Measurements from ENCODE around the gene SIGLEC9. TPM values are rescaled to one million over a fixed set of nuclear protein-coding genes. Genes with fewer than 3 reads are reported as not detected.
"Not testable (repeated sequence)": the region's sequence is repeated elsewhere in the genome, so short reads cannot be mapped to it uniquely, and the experiment has no call there.

The SIGLEC9 gene
- polyA plus RNA-seq, 4 donors, result 0.81 to 3.4 (median 1.0) TPM

DNA sequence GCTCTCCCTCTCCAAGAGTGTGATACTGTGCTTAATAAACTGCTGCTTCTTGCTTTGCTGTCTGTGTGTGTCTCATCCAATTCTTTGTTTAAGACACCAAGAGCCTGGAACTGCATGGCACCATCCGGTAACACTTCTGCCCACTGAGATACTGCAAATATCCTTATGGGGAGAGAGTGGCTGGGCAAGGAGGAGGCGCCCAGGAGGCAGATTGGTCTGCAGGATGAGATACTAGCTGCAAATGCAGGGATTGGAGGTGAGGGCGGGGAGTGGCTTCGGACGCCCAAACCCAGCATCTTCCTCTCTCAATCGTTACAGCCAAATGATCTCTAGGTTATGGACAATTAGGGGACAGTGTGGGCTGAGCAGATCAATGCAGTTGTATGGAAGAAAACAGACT lies 15.7 kb downstream of the SIGLEC9 start:
- Histone ChIP-seq H3K4me3 (ENCODE audit: low read depth in 1 of 3, low read length in 3 of 3) (no peak overlapping the region), H3K27ac (ENCODE audit: low read depth in 1 of 3, low read length in 2 of 3) (no peak overlapping the region), H3K36me3 (ENCODE audit: control insufficient read depth in 3 of 3, insufficient read depth in 2 of 3, low read depth in 1 of 3, low read length in 3 of 3) (no peaks in the 10 kb centered on the region), H3K4me1 (ENCODE audit: control insufficient read depth in 3 of 3, insufficient read depth in 2 of 3, low read depth in 1 of 3, low read length in 2 of 3) (no peaks in the 10 kb centered on the region), H3K9me3 (ENCODE audit: control insufficient read depth in 2 of 2, insufficient read depth in 1 of 2, low read depth in 1 of 2, low read length in 1 of 2) (no peaks in the 10 kb centered on the region), H3K27me3 (ENCODE audit: control insufficient read depth in 3 of 3, insufficient read depth in 3 of 3, low read length in 3 of 3) (no peaks in the 10 kb centered on the region)
- whole genome bisulfite sequencing, 3 donors, result 43 to 55% (median 48%) methylated on average over 6 of the region's 6 CpGs
- FAIRE-seq (no peak), DNase-seq (no peak)

DNA sequence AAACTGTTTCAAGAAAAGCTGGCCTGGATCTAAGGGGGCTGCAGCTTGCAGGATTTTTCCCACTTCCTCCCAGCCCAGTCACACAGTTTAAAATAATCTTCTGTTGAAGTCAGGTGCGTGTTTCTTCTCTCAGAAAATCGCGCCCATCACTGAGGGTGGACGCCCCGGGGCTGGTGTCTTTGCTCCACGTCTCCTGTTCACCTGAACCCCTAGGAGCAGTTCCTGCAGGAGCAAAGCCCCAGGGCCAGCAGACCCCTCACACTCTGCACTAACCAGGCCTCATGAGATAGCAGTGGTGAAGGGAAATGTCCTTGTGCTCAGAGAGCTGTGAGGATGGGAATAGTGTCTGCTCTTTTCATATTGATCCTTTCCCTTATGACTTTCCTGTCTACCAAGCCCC lies 16.5 kb downstream of the SIGLEC9 start:
- Histone ChIP-seq H3K36me3 (ENCODE audit: control insufficient read depth in 3 of 3, insufficient read depth in 2 of 3, low read depth in 1 of 3, low read length in 3 of 3) (no peaks in the 10 kb centered on the region), H3K27ac (ENCODE audit: low read depth in 1 of 3, low read length in 2 of 3) (no peak overlapping the region), H3K4me3 (ENCODE audit: low read depth in 1 of 3, low read length in 3 of 3) (no peak overlapping the region), H3K4me1 (ENCODE audit: control insufficient read depth in 3 of 3, insufficient read depth in 2 of 3, low read depth in 1 of 3, low read length in 2 of 3) (no peaks in the 10 kb centered on the region), H3K27me3 (ENCODE audit: control insufficient read depth in 3 of 3, insufficient read depth in 3 of 3, low read length in 3 of 3) (no peaks in the 10 kb centered on the region), H3K9me3 (ENCODE audit: control insufficient read depth in 2 of 2, insufficient read depth in 1 of 2, low read depth in 1 of 2, low read length in 1 of 2) (no peaks in the 10 kb centered on the region)
- DNase-seq (no peak), FAIRE-seq (no peak)
- 86 to 90% (median 87%) methylated on average over 6 of the region's 6 CpGs for WGBS, 3 donors

DNA sequence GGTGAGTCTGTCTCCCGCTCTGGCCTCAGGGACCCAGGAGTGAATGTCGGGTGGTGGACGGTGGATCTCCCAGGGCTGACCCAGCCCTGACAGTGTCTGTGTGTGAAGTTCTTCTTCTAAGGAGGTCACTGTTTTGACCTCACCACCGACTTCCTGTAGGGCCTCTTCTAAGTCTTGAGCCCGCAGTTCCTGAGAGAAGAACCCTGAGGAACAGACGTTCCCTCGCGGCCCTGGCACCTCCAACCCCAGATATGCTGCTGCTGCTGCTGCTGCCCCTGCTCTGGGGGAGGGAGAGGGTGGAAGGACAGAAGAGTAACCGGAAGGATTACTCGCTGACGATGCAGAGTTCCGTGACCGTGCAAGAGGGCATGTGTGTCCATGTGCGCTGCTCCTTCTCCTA lies 17.4 kb downstream of the SIGLEC9 start, which contains the start of gene SIGLEC7:
Gene SIGLEC7, plus strand, starts transcription at position 183 of the 400 bp plus-strand sequence. Its CDS starts 69 bp downstream, at position 252.
- DNase-seq, result no peak
- Histone ChIP-seq H3K27ac (ENCODE audit: low read depth in 1 of 3, low read length in 2 of 3) (peak within 1 kb of the TSS in 1 of 3 donors; percentile 21), H3K36me3 (ENCODE audit: control insufficient read depth in 3 of 3, insufficient read depth in 2 of 3, low read depth in 1 of 3, low read length in 3 of 3) (no peaks in the 10 kb centered on the region), H3K4me1 (ENCODE audit: control insufficient read depth in 3 of 3, insufficient read depth in 2 of 3, low read depth in 1 of 3, low read length in 2 of 3) (no peaks in the 10 kb centered on the region), H3K4me3 (ENCODE audit: low read depth in 1 of 3, low read length in 3 of 3) (no peak within 1 kb of the TSS), H3K27me3 (ENCODE audit: control insufficient read depth in 3 of 3, insufficient read depth in 3 of 3, low read length in 3 of 3) (no peaks in the 10 kb centered on the region), H3K9me3 (ENCODE audit: control insufficient read depth in 2 of 2, insufficient read depth in 1 of 2, low read depth in 1 of 2, low read length in 1 of 2) (no peaks in the 10 kb centered on the region)
- 65 to 81% (median 79%) methylated on average over 14 of the region's 14 CpGs for WGBS, 3 donors
- no peak for FAIRE-seq

DNA sequence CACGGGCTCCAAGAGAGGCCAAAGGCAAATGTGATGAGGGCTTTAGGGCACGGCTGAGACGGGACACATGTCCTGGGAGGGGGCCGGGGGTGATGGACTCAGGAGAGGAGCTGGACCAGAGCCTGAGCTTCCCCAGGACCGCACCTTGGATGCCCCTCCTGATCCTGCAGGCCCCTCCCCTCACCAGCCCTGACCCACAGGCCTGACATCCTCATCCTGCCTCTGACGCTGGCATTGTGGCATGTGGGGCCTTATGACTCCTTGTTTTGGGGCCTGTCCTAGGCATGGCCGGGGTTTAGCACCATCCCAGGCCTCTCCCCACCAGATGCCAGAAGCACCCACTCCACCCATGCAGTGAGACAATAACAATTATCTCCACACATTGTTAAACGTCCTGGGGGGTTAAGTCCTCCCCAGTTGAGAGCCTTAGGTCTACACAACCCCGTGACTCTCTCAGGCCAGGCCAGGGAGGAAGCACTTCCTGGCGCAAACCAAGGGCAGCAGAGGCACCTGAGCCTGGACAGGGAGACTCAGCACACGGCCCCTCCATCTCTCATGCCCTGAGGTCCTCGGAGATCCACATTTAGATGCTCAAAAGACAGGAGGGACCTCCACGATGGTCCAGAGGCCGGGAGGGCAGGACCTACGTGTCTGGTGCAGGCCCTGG lies 18.2 kb downstream of the SIGLEC9 start:
- not testable (repeated sequence) for DNase-seq; H3K36me3 ChIP-seq (ENCODE audit: control insufficient read depth in 3 of 3, insufficient read depth in 2 of 3, low read depth in 1 of 3, low read length in 3 of 3); H3K4me1 ChIP-seq (ENCODE audit: control insufficient read depth in 3 of 3, insufficient read depth in 2 of 3, low read depth in 1 of 3, low read length in 2 of 3); H3K9me3 ChIP-seq (ENCODE audit: control insufficient read depth in 2 of 2, insufficient read depth in 1 of 2, low read depth in 1 of 2, low read length in 1 of 2); FAIRE-seq; H3K27me3 ChIP-seq (ENCODE audit: control insufficient read depth in 3 of 3, insufficient read depth in 3 of 3, low read length in 3 of 3); H3K27ac ChIP-seq (ENCODE audit: low read depth in 1 of 3, low read length in 2 of 3); H3K4me3 ChIP-seq (ENCODE audit: low read depth in 1 of 3, low read length in 3 of 3)
- WGBS, 3 donors, result 60 to 69% (median 65%) methylated on average over 9 to 15 of the region's 15 CpGs

DNA sequence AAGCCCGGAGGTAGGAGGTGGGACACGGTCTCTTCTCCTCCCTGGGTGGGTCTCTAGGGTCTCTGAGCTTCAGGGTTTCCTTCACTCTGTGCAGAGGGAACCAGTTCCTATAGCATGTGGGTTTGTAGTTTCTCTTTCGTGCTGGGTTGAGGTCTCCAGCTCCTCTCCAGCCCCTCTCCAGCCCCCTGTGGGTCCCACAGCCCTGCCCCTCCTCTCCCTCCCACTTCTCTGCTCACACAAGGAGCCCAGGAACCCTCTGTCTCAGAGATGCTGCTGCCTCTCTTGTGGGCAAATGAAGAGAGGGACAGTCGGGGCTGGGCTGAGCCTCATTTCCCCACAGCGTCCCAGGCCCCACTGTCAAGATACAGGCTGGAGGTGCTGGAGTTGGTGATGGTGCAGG lies 18.8 kb downstream of the SIGLEC9 start:
- no peak overlapping the region for H3K27ac ChIP-seq (ENCODE audit: low read depth in 1 of 3, low read length in 2 of 3)
- 73 to 83% (median 75%) methylated on average over 4 to 5 of the region's 5 CpGs for WGBS, 3 donors

DNA sequence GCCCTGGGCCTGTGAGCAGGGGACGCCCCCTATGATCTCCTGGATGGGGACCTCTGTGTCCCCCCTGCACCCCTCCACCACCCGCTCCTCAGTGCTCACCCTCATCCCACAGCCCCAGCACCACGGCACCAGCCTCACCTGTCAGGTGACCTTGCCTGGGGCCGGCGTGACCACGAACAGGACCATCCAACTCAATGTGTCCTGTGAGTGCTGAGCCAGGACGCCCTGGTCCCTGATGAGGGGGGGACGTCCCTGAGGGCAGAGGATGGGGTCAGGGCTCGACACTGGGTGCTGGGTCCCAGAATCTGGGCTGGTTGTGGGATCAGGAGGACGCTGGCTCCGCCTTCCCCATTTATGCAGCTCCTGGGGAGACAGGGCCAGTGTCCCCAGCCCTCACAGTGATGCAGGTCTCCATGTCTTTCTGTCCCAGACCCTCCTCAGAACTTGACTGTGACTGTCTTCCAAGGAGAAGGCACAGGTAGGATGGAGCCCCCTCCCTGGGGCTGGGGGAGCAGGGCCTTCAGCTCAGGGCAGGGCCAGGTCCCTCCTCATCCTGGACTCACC lies 19.9 kb downstream of the SIGLEC9 start:
- H3K9me3 ChIP-seq (ENCODE audit: control insufficient read depth in 2 of 2, insufficient read depth in 1 of 2, low read depth in 1 of 2, low read length in 1 of 2), result no peaks in the 10 kb centered on the region
- no peak overlapping the region for H3K4me3 ChIP-seq (ENCODE audit: low read depth in 1 of 3, low read length in 3 of 3)
- H3K4me1 ChIP-seq (ENCODE audit: control insufficient read depth in 3 of 3, insufficient read depth in 2 of 3, low read depth in 1 of 3, low read length in 2 of 3), result no peaks in the 10 kb centered on the region
- FAIRE-seq (no peak), DNase-seq (no peak)
- no peak overlapping the region for H3K27ac ChIP-seq (ENCODE audit: low read depth in 1 of 3, low read length in 2 of 3)
- 58 to 83% (median 67%) methylated on average over 11 of the region's 11 CpGs for WGBS, 3 donors
- H3K36me3 ChIP-seq (ENCODE audit: control insufficient read depth in 3 of 3, insufficient read depth in 2 of 3, low read depth in 1 of 3, low read length in 3 of 3), result no peaks in the 10 kb centered on the region
- H3K27me3 ChIP-seq (ENCODE audit: control insufficient read depth in 3 of 3, insufficient read depth in 3 of 3, low read length in 3 of 3), result no peaks in the 10 kb centered on the region

More for the DNA sequence above, 18.8 kb downstream of the SIGLEC9 start:
- H3K27me3 ChIP-seq (ENCODE audit: control insufficient read depth in 3 of 3, insufficient read depth in 3 of 3, low read length in 3 of 3), result no peaks in the 10 kb centered on the region
- FAIRE-seq (no peak), DNase-seq (no peak)
- H3K9me3 ChIP-seq (ENCODE audit: control insufficient read depth in 2 of 2, insufficient read depth in 1 of 2, low read depth in 1 of 2, low read length in 1 of 2), result no peaks in the 10 kb centered on the region
- no peaks in the 10 kb centered on the region for H3K4me1 ChIP-seq (ENCODE audit: control insufficient read depth in 3 of 3, insufficient read depth in 2 of 3, low read depth in 1 of 3, low read length in 2 of 3)
- no peak overlapping the region for H3K4me3 ChIP-seq (ENCODE audit: low read depth in 1 of 3, low read length in 3 of 3)
- H3K36me3 ChIP-seq (ENCODE audit: control insufficient read depth in 3 of 3, insufficient read depth in 2 of 3, low read depth in 1 of 3, low read length in 3 of 3), result no peaks in the 10 kb centered on the region

DNA sequence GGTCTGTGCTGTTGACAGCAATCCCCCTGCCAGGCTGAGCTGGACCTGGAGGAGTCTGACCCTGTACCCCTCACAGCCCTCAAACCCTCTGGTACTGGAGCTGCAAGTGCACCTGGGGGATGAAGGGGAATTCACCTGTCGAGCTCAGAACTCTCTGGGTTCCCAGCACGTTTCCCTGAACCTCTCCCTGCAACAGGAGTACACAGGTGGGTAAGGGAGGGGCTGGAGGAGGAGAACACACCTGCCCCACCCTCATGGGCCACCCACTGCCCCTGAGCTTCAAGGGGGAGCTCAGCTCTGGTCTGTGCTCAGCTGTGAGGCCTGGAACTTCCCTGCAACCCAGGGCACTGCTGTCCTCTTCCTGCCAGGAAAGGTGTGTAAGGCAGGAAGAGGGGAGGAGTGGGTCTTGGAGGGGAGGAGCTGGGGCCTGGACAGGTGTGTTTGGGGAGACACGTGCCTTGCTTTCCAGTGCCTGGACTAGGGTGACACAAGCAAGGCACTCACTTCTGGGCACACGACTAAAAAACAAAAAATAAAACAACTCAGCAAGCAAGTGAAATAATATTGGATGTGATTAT lies 21.3 kb downstream of the SIGLEC9 start:
- Histone ChIP-seq H3K4me1 (ENCODE audit: control insufficient read depth in 3 of 3, insufficient read depth in 2 of 3, low read depth in 1 of 3, low read length in 2 of 3) (no peaks in the 10 kb centered on the region), H3K27ac (ENCODE audit: low read depth in 1 of 3, low read length in 2 of 3) (no peak overlapping the region), H3K9me3 (ENCODE audit: control insufficient read depth in 2 of 2, insufficient read depth in 1 of 2, low read depth in 1 of 2, low read length in 1 of 2) (no peaks in the 10 kb centered on the region), H3K36me3 (ENCODE audit: control insufficient read depth in 3 of 3, insufficient read depth in 2 of 3, low read depth in 1 of 3, low read length in 3 of 3) (no peaks in the 10 kb centered on the region), H3K27me3 (ENCODE audit: control insufficient read depth in 3 of 3, insufficient read depth in 3 of 3, low read length in 3 of 3) (no peaks in the 10 kb centered on the region), H3K4me3 (ENCODE audit: low read depth in 1 of 3, low read length in 3 of 3) (no peak overlapping the region)
- no peak for FAIRE-seq
- DNase-seq, result no peak
- 32 to 65% (median 36%) methylated on average over 4 of the region's 4 CpGs for WGBS, 3 donors

DNA sequence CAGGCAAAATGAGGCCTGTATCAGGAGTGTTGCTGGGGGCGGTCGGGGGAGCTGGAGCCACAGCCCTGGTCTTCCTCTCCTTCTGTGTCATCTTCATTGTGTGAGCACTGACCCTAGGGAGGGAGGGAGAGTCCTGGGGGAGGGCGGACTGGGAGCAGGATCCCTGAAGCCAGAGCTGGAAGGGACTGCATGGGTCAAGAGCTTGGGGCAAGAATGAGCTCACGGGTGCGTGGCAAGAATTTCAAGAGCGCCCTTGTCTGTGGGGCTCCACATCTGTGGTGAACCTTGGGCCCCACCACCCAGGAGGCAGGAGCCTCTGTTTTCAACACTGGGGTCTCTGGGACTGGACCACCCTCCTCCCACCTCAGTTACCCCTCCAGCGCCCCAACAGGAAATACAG lies 22.0 kb downstream of the SIGLEC9 start:
- Histone ChIP-seq H3K27ac (ENCODE audit: low read depth in 1 of 3, low read length in 2 of 3) (no peak overlapping the region), H3K4me3 (ENCODE audit: low read depth in 1 of 3, low read length in 3 of 3) (no peak overlapping the region), H3K27me3 (ENCODE audit: control insufficient read depth in 3 of 3, insufficient read depth in 3 of 3, low read length in 3 of 3) (peaks cover 0 to 3% (median 0%) of the 10 kb centered on the region in 3 donors), H3K36me3 (ENCODE audit: control insufficient read depth in 3 of 3, insufficient read depth in 2 of 3, low read depth in 1 of 3, low read length in 3 of 3) (no peaks in the 10 kb centered on the region), H3K9me3 (ENCODE audit: control insufficient read depth in 2 of 2, insufficient read depth in 1 of 2, low read depth in 1 of 2, low read length in 1 of 2) (no peaks in the 10 kb centered on the region), H3K4me1 (ENCODE audit: control insufficient read depth in 3 of 3, insufficient read depth in 2 of 3, low read depth in 1 of 3, low read length in 2 of 3) (no peaks in the 10 kb centered on the region)
- FAIRE-seq, result no peak
- 80 to 92% (median 88%) methylated on average over 5 to 7 of the region's 7 CpGs for WGBS, 3 donors
- DNase-seq, result no peak

Measured in small intestine (tissue), 7 donors.